MM.1S (cell line): ENCODE data around the gene ZFYVE28.
A peak's percentile ranks its signal among the peaks of the same experiment; 100 is the strongest.

Experiments used
- DNase-seq: peaks from one replicate; pipeline ENCODE4 v3.0.0-alpha.2; 2015
- H2AFZ ChIP-seq: fragments of 300-600 bp; sonication (generic); 2 replicates; pipeline ENCODE4 v1.6.0; 2016; ENCODE audit warnings: antibody characterized with exemption, low read length
- H3F3A ChIP-seq: fragments of 300-600 bp; sonication (generic); 2 replicates; pipeline ENCODE4 v1.6.1; 2016; ENCODE audit warnings: mild to moderate bottlenecking, antibody characterized with exemption, low read length, moderate library complexity, mixed read lengths; ENCODE audit not compliant: insufficient read depth
- H3K27ac ChIP-seq: fragments of 300-600 bp; sonication (generic); 2 replicates; pipeline ENCODE4 v1.5.1; 2016; ENCODE audit warnings: mild to moderate bottlenecking, low read length
- H3K27me3 ChIP-seq: fragments of 300-600 bp; sonication (generic); replicated peaks from 2 replicates; pipeline ENCODE4 v1.6.0; 2016; ENCODE audit warnings: low read length; ENCODE audit not compliant: insufficient read depth
- H3K36me3 ChIP-seq: fragments of 300-600 bp; sonication (generic); replicated peaks from 2 replicates; pipeline ENCODE4 v1.6.1; 2016; ENCODE audit warnings: mild to moderate bottlenecking, low read length, mixed read lengths; ENCODE audit not compliant: insufficient read depth
- H3K4me1 ChIP-seq: fragments of 300-600 bp; sonication (generic); 2 replicates; pipeline ENCODE4 v1.6.1; 2016; ENCODE audit warnings: low read length, mixed read lengths
- H3K4me2 ChIP-seq: fragments of 300-600 bp; sonication (generic); 2 replicates; pipeline ENCODE4 v1.6.0; 2016; ENCODE audit warnings: low read depth, low read length
- H3K4me3 ChIP-seq: fragments of 300-600 bp; sonication (generic); 2 replicates; pipeline ENCODE4 v1.5.1; 2016; ENCODE audit warnings: low read length, mixed read lengths
- H3K79me2 ChIP-seq: fragments of 300-600 bp; sonication (generic); 2 replicates; pipeline ENCODE4 v1.6.1; 2016; ENCODE audit warnings: mixed run types, low read length, mixed read lengths
- H3K9ac ChIP-seq: fragments of 300-600 bp; sonication (generic); 2 replicates; pipeline ENCODE4 v1.6.1; 2016; ENCODE audit warnings: low read length, mixed read lengths
- H3K9me2 ChIP-seq: fragments of 300-600 bp; sonication (generic); replicated peaks from 2 replicates; pipeline ENCODE4 v1.6.1; 2016; ENCODE audit warnings: mild to moderate bottlenecking, low read length, mixed read lengths; ENCODE audit not compliant: insufficient read depth
- H3K9me3 ChIP-seq: fragments of 300-600 bp; sonication (generic); replicated peaks from 2 replicates; pipeline ENCODE4 v1.6.1; 2016; ENCODE audit warnings: mild to moderate bottlenecking, low read length, mixed read lengths; ENCODE audit not compliant: insufficient read depth
- H4K20me1 ChIP-seq: fragments of 300-600 bp; sonication (generic); 2 replicates; pipeline ENCODE4 v1.6.1; 2016; ENCODE audit warnings: mild to moderate bottlenecking, low read length, moderate library complexity, mixed read lengths; ENCODE audit not compliant: insufficient read depth
- CTCF ChIP-seq: fragments of 300-600 bp; sonication (generic); IDR thresholded peaks from 2 replicates; pipeline ENCODE4 v1.5.1; 2016; ENCODE audit warnings: antibody characterized with exemption, low read length, mixed read lengths
- EZH2 ChIP-seq: fragments of 300-600 bp; sonication (generic); optimal IDR thresholded peaks from 2 replicates; pipeline ENCODE3; 2017; ENCODE audit warnings: low read depth, mild to moderate bottlenecking, antibody characterized with exemption, low read length, mixed read lengths
- EZH2phosphoT487 ChIP-seq: fragments of 300-600 bp; sonication (generic); IDR thresholded peaks from 2 replicates; pipeline ENCODE4 v1.6.1; 2018; ENCODE audit warnings: antibody characterized with exemption, low read length

The ZFYVE28 gene

DNA sequence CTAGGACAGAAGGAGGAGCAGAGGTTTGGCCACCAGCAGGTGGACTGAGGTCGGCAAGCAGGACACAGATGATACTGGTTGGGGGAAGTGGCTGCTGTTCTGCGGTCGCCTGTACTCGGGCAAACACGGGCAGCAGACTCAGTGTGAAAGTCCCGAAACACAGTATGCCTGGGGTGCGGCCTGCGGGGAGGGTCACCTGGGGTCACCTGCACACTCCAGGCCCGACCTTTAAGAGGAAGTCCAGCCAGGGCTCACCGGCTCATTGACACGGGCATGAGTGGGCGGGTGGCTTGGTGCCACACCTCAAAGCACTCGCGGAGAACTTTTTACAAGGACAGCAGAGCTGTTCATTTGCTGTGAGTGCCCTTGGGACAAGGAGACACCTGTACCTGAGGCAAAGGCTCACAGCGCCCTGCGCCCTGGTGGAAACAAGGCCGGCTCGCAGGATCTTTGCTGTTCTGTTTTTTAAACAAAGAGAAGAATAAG is 85.0 kb downstream of the ZFYVE28 start:
- no peak for TF ChIP-seq EZH2
- no peak for TF ChIP-seq EZH2phosphoT487
- no peak for TF ChIP-seq CTCF
- no peaks in the 10 kb centered on the region for H3K9me3 ChIP-seq
- no peak overlapping the region for H3K4me2 ChIP-seq
- no peaks in the 10 kb centered on the region for H3K36me3 ChIP-seq
- 0 out of 2 replicates have a peak, but pooled peaks cover 3% of the 10 kb centered on the region for H3K4me1 ChIP-seq
- no peak overlapping the region for H2AFZ ChIP-seq
- no peak overlapping the region for H3K4me3 ChIP-seq
- H3F3A ChIP-seq, result no peaks in the 10 kb centered on the region
- no peaks in the 10 kb centered on the region for H3K9me2 ChIP-seq
- H4K20me1 ChIP-seq, result no peaks in the 10 kb centered on the region
- peak; percentile 31 for DNase-seq
- no peaks in the 10 kb centered on the region for H3K79me2 ChIP-seq
- H3K27me3 ChIP-seq, result no peaks in the 10 kb centered on the region
- no peak overlapping the region for H3K27ac ChIP-seq
- H3K9ac ChIP-seq, result no peak overlapping the region

DNA sequence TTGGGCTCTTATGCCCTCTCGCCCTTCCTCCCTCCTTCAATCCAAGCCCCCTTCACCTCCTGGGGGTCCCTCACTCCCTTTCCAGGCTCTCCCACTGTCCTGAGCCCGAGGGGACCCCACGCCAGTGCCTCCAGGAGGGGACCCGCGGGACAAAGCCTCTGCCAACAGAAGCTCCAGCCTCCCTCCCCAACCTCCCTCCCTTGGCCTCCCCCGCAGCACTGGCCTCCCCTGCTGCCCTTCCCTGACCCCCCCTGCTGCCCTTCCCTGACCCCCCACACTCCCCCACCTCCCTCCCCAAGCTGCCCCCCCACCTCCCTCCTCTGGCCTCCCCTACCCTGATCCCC is 85.5 kb downstream of the ZFYVE28 start:
- H3K36me3 ChIP-seq, result no peaks in the 10 kb centered on the region
- no peaks in the 10 kb centered on the region for H3K9me3 ChIP-seq
- H3K79me2 ChIP-seq, result no peaks in the 10 kb centered on the region
- TF ChIP-seq EZH2phosphoT487 (no peak), EZH2 (no peak), CTCF (no peak)
- no peaks in the 10 kb centered on the region for H3F3A ChIP-seq
- H3K4me1 ChIP-seq, result 0 out of 2 replicates have a peak, but pooled peaks cover 3% of the 10 kb centered on the region
- no peak for DNase-seq
- no peaks in the 10 kb centered on the region for H3K9me2 ChIP-seq
- H3K27me3 ChIP-seq, result no peaks in the 10 kb centered on the region
- H4K20me1 ChIP-seq, result no peaks in the 10 kb centered on the region
- H3K27ac ChIP-seq, result no peak overlapping the region
- no peak overlapping the region for H3K4me2 ChIP-seq
- H3K4me3 ChIP-seq, result no peak overlapping the region
- no peak overlapping the region for H2AFZ ChIP-seq
- no peak overlapping the region for H3K9ac ChIP-seq

DNA sequence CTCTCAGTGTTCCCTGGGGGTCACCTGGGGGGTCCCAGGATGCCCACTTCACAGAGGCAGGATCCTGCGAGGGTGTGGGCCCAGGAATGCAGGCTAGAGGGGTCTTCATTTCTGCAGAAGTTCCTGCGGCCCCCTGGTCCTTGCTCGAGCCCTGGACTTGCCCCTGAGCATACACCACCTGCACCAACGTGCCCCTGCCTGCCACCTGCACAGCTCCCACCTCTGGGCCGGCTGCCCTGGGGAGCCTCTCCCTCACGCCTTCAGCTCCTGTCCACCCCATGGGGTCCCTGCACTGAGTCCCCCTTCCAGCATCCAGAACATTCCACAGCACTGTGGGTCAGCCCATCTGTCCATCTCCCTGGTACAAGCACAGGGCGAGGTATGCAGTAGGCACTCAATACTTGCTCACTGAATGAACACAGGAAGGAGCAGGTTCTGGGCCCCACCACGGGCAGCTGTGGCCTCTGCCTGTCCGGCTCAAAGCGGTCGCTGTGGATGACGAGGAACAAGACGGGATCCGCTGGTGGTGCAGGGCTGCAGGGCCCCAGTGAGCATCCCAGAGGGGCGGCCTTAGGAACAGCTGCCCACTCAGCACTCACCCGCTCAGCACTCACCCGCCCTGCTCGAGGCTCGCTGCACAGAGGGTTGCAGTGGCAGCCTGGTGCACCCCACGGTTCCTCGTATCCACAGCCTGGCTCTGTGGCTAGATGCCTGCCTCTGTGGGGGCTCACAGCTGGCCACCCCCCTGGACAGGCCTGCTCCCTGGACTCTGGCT is 86.1 kb downstream of the ZFYVE28 start:
- Histone ChIP-seq H2AFZ (no peak overlapping the region), H3K27ac (no peak overlapping the region), H3K79me2 (no peaks in the 10 kb centered on the region)

More for the DNA sequence above, 86.1 kb downstream of the ZFYVE28 start:
- Histone ChIP-seq H3K27me3 (no peaks in the 10 kb centered on the region), H3K4me1 (0 out of 2 replicates have a peak, but pooled peaks cover 3% of the 10 kb centered on the region), H3K9me2 (no peaks in the 10 kb centered on the region), H3K36me3 (no peaks in the 10 kb centered on the region), H3K9me3 (no peaks in the 10 kb centered on the region), H3K4me3 (no peak overlapping the region), H3K4me2 (no peak overlapping the region), H3K9ac (no peak overlapping the region), H4K20me1 (no peaks in the 10 kb centered on the region), H3F3A (no peaks in the 10 kb centered on the region)
- TF ChIP-seq EZH2 (no peak), CTCF (no peak), EZH2phosphoT487 (no peak)
- DNase-seq, result no peak
